ENCODE measurements around the gene KLHL35.

The KLHL35 gene

DNA sequence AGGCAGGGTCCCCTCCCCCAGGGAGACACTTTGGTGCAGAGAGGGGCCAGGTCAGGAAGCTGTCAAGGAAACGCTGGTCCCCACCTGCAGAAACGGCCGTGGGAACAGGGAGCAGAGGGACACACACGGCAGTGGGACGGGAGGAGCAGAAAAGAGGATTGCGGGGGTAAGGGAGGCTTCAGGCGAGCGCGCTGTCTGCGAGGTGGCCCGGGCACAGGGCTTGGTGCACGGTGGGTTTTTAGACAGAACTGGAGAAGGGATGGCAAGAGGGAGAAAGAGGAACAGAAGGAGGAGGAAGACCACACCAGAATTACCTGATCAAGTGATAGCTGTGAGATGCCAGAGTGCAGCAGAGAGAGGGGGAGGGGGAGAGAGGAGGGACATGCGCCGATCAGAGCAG lies 6.0 kb upstream of the KLHL35 start:
- TF ChIP-seq, protein P1, sequence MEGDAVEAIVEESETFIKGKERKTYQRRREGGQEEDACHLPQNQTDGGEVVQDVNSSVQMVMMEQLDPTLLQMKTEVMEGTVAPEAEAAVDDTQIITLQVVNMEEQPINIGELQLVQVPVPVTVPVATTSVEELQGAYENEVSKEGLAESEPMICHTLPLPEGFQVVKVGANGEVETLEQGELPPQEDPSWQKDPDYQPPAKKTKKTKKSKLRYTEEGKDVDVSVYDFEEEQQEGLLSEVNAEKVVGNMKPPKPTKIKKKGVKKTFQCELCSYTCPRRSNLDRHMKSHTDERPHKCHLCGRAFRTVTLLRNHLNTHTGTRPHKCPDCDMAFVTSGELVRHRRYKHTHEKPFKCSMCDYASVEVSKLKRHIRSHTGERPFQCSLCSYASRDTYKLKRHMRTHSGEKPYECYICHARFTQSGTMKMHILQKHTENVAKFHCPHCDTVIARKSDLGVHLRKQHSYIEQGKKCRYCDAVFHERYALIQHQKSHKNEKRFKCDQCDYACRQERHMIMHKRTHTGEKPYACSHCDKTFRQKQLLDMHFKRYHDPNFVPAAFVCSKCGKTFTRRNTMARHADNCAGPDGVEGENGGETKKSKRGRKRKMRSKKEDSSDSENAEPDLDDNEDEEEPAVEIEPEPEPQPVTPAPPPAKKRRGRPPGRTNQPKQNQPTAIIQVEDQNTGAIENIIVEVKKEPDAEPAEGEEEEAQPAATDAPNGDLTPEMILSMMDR (IDR thresholded peaks at IDR 0.05; ENCODE audit: low read depth, low read length), result no peak
- DNase-seq (ENCODE audit: extremely low read depth, low read depth), result no peak

DNA sequence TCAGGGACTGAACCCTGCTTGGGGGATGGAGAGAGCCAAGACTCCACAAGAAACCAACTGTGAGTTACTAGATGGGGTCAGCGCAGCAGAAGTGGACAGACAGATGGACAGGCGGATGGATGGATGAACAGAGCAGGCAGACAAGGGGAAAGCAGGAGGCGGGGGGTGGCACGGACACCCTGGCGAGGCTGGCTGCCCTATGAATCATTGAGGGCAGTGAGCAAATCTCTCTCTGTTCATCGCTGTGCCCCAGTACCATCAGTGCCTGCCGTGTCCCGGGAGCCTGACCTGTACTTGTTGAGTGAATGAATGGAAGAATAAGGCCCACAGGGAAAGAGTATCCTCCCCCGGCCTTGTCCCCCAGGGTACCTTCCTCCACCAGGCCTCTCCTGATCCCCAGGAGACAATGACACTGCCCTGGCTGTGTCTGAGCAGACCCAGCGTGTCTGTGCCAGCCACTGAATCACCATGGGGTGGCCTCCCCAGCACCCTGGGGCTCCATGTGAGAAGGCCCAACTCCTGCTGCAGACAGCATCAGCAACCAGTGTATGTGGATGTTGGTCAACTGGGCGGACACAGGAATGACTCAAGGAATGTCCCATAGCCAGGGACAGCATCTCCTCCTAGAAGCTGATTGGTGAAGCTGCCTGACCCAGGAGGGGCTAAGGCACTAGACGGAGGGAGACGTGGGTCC lies 5.1 kb upstream of the KLHL35 start:
- TF ChIP-seq, protein P1 (IDR thresholded peaks at IDR 0.05; ENCODE audit: low read depth, low read length), result no peak
- no peak for DNase-seq (ENCODE audit: extremely low read depth, low read depth)

DNA sequence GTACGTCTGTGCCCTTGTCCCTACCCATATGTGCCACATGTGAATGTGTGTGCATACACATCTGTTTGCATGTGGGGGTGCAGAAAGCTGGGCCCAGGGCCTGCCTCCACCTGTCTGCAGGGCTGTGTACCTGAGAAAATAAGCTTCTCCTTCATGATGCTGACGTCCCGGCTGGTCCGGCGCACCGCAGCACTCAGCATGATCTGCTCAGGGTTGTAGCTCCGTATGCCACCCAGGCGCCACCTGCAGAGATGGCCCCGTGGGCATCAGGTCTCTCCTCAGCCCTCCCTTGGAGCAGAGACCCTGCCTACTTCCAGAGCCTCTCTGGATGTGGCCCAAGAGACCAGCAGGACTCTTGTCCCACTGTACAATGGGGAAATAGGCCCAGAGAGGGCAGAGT lies 3.8 kb upstream of the KLHL35 start:
- TF ChIP-seq, protein P1 (IDR thresholded peaks at IDR 0.05; ENCODE audit: low read depth, low read length), result no peak
- DNase-seq (ENCODE audit: extremely low read depth, low read depth), result no peak

DNA sequence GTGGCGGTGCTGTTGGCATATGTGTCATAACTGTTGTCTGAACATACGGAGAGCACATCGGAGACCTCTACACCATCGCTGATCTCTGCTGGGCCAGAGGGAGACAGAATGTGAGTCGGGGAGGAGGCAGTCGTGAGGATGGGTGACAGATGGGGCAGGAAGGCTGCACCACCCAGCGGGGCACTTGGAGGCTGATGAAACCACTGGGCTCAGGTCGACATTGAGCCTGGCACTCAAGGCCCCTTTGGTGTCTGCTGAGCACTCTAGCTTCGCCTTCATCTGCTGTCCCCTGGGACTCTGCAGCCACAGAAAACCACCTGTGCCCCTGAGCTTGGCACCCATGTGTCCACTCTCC lies 2.5 kb upstream of the KLHL35 start:
- TF ChIP-seq, protein P1 (IDR thresholded peaks at IDR 0.05; ENCODE audit: low read depth, low read length), result no peak
- DNase-seq (ENCODE audit: extremely low read depth, low read depth), result no peak

DNA sequence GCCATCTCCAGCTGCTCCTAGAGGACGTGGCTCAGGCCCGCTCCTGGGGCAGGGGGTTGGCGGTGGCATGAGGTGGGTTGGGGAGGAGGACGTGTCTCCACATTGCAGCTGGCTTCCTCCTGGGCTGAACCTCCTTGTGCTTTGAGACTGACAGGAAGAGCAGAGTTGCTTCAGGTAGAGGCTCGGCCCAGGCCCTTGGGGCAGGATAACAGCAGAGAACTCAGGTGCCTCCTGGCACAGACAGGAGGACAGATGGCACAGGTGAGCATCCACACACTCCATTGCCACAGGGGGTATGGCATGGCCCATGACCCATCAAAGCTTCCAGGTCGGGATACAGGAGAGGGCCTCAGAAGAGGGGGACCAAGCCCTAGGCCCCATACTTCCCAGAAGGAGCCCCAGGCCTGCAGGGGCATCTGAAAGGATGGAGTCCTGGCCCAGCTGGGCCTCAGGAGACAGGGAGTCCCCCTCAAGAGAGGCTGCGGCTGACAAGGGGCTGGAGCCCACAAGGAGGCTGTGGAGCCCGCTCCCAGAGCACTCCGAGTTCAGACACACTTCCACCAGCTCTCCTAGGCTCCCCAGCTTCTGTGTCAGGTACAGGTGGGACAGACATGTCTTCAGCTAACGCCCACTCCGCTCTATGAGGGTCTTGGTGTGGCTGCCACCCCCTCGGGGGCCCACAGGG lies 2.0 kb upstream of the KLHL35 start:
- DNase-seq (ENCODE audit: extremely low read depth, low read depth), result no peak

DNA sequence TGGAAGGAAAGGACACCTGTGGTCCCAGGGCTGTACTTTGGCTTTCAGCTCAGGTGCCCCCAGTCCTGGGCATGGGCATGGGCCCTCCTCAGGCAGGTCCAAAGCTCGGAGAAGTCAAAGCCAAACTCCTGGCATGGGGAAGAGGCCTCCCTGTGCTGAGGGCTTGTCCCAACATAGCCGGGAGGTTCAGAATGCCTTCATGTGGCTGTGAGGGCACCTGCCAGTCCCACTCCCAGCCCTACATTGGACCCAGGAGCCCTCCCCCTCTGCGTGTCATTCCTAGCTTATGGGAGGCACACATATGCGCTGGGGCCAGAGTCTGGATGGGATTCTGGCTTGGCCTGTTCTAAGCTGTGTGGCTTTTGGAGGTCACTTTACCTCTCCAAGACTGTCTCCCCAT lies 1.0 kb upstream of the KLHL35 start:
- DNase-seq (ENCODE audit: extremely low read depth, low read depth), result no peak
- TF ChIP-seq, protein P1 (IDR thresholded peaks at IDR 0.05; ENCODE audit: low read depth, low read length), result no peak

More for the DNA sequence above, 2.0 kb upstream of the KLHL35 start:
- TF ChIP-seq, protein P1 (IDR thresholded peaks at IDR 0.05; ENCODE audit: low read depth, low read length), result no peak

DNA sequence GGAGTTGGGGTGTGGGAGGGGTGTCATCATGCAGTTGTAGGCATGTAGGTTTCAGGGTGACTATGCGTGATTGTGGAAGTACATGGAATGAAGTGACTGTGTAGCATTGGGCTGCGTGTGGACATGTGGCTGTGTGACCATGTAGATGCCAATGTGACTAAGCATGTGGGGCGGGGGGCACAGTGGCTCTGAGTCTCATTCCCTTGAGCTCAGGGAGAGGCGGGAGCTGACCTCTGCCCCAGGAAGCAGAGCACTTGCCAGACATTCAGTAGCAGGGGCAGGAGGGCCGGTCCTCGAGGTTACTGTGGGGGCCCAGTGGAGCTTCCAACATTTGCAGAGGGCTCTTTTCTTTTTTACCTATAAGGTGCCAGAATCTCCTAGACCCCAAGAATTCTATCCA lies 440 bp upstream of the KLHL35 start:
- TF ChIP-seq, protein P1 (IDR thresholded peaks at IDR 0.05; ENCODE audit: low read depth, low read length), result no peak
- no peak for DNase-seq (ENCODE audit: extremely low read depth, low read depth)
